ENCODE data around the gene DGKB.

DNA sequence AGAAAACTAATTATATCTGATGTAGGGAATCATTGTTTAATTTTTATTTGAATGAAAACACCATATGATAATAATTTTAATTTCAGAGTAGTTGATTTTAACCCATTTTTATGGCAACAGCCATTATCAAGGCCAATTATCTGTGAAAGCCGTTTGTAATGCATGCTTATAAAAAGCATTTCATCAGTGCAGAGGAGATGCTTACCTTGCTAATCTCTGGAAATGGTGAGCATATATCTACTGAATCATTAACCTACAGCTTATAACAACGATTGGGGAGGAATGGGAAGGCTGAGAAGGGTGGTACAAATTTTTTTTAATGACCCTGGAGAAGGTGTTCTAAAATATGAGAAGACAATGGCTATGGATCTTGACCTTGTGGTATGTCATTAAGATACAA is 235.6 kb downstream of the DGKB start:
- TF ChIP-seq, protein P1, sequence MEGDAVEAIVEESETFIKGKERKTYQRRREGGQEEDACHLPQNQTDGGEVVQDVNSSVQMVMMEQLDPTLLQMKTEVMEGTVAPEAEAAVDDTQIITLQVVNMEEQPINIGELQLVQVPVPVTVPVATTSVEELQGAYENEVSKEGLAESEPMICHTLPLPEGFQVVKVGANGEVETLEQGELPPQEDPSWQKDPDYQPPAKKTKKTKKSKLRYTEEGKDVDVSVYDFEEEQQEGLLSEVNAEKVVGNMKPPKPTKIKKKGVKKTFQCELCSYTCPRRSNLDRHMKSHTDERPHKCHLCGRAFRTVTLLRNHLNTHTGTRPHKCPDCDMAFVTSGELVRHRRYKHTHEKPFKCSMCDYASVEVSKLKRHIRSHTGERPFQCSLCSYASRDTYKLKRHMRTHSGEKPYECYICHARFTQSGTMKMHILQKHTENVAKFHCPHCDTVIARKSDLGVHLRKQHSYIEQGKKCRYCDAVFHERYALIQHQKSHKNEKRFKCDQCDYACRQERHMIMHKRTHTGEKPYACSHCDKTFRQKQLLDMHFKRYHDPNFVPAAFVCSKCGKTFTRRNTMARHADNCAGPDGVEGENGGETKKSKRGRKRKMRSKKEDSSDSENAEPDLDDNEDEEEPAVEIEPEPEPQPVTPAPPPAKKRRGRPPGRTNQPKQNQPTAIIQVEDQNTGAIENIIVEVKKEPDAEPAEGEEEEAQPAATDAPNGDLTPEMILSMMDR (IDR thresholded peaks at IDR 0.05; ENCODE audit: control extremely low read depth in 1 of 3, insufficient read depth in 1 of 3, low read depth in 1 of 3, low read length in 3 of 3): no peak
- TF ChIP-seq EZH2 (IDR thresholded peaks at IDR 0.05; ENCODE audit: low read depth, low read length, severe bottlenecking): no peak
- no peak for TF ChIP-seq POLR2A (IDR thresholded peaks at IDR 0.05; ENCODE audit: control extremely low read depth in 1 of 2, low read depth in 2 of 2, low read length in 2 of 2)
- TF ChIP-seq CHD2 (IDR thresholded peaks at IDR 0.05; ENCODE audit: low read length): no peak
- TF ChIP-seq JUN (IDR thresholded peaks at IDR 0.05; ENCODE audit: low read depth, low read length): no peak
- TF ChIP-seq CHD1 (IDR thresholded peaks at IDR 0.05; ENCODE audit: low read depth, low read length): no peak
- no peak for TF ChIP-seq EP300 (IDR thresholded peaks at IDR 0.05; ENCODE audit: borderline replicate concordance in 1 of 2, low read depth in 2 of 2, low read length in 2 of 2)
- TF ChIP-seq SIX5 (IDR thresholded peaks at IDR 0.05; ENCODE audit: low read depth, low read length): no peak
- TF ChIP-seq, protein P2, sequence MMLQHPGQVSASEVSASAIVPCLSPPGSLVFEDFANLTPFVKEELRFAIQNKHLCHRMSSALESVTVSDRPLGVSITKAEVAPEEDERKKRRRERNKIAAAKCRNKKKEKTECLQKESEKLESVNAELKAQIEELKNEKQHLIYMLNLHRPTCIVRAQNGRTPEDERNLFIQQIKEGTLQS (IDR thresholded peaks at IDR 0.05; ENCODE audit: insufficient read depth, low read depth, low read length): no peak
- no peak for TF ChIP-seq TCF12 (IDR thresholded peaks at IDR 0.05; ENCODE audit: low read depth, low read length)
- TF ChIP-seq, protein P3, sequence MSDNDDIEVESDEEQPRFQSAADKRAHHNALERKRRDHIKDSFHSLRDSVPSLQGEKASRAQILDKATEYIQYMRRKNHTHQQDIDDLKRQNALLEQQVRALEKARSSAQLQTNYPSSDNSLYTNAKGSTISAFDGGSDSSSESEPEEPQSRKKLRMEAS (IDR thresholded peaks at IDR 0.05): no peak
- no peak for TF ChIP-seq KDM5A (IDR thresholded peaks at IDR 0.05; ENCODE audit: low read length)

Measured in H1 (cell line).